ENCODE results near the gene GEMIN7. TPM values are rescaled to one million over a fixed set of nuclear protein-coding genes. Genes with fewer than 3 reads are reported as not detected.
"Not testable (repeated sequence)": the region's sequence is repeated elsewhere in the genome, so short reads cannot be mapped to it uniquely, and the experiment has no call there.

GEMIN7 gene
- total RNA-seq, 1 donor from 2014 or later, result 49.4 TPM

DNA sequence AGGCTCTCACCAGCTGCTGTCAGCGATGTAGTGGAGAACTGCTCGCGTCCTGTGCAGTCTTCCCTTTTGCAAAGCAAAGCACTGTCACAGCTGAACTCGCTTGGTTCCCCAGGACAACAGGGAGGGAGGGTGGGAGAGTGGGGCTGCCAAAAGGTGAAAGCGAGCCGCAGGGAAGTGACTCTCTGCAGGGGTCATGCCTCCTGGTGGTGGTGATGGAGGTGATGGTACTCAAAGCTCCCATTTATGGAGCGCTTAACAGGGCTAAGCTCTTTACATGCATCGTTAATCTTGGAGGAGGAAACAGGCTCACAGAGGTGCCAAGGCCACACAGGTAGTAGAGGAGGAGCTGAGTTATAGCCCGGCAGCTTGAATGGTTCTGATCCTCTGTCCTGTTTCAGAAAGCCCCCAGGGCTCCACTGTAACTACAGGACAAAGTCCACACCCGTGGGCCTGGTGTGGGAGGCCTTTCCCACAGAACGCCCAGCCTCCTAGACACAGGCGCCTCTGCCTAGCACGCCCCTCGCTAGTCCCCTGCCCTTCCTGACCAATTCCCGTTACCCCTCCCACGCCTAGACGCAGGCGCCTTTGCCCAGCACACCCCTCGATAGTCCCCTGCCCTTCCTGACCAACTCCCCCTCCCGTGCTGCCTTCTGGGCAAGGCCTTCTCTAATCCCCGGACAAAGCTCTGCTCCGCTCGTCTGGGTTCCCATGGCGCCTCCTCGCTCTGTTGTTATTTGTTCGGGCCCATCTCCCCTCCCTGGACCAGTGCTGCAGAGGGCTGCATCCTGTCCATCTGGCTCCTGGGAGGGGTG, 24.7 kb downstream of the GEMIN7 start:
- Mint-ChIP-seq H3K27me3 (ENCODE audit: low read depth) (no peaks in the 10 kb centered on the region), H3K36me3 (ENCODE audit: low read depth) (no peaks in the 10 kb centered on the region), H3K4me1 (ENCODE audit: low read depth) (peaks cover 19% of the 10 kb centered on the region), H3K9me3 (no peaks in the 10 kb centered on the region), H3K4me3 (ENCODE audit: low read depth) (no peak overlapping the region), H3K27ac (no peak overlapping the region)
- DNase-seq (ENCODE audit: low spot score), result no peak
- intact Hi-C loops (cut with micrococcal nuclease), result no loop called here

DNA sequence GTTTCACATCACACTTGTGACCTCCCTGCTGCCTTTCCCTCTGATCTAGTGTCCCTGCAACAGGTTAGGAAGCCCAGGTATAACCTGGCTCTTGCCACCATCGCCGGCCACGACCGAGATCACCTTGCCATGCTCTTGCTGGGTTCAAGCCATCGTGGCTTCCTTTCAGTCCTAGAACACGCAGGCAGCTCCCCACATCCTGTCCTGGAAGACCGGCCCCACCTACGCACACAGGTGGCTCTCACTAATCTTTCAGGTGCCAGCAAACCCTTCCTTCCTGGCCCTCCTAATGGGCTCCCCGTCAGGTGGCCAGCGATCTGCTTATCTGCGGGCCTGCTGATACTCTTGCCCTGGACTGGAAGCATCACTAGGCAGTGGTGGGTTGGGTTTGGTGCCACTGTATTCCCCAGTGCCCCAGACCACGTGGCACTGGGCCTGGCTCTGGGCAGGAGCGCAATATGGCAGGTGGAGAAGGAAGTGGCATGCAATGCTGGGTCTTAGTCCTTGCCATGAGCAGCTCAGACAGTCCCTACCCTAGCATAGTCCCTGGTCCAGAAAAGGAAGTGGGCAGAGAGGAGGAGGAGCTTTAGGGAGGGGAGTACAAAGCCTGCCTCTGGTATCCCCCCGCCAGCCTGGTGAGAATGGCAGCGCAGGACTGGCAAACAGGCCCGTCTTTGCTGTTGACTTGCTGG, 25.7 kb downstream of the GEMIN7 start:
- H3K27ac Mint-ChIP-seq, result peak overlapping the region; percentile 42
- intact Hi-C loops (cut with micrococcal nuclease), result no loop called here
- peaks cover 15% of the 10 kb centered on the region for H3K4me1 Mint-ChIP-seq (ENCODE audit: low read depth)
- no peaks in the 10 kb centered on the region for H3K27me3 Mint-ChIP-seq (ENCODE audit: low read depth)
- no peaks in the 10 kb centered on the region for H3K36me3 Mint-ChIP-seq (ENCODE audit: low read depth)
- no peaks in the 10 kb centered on the region for H3K9me3 Mint-ChIP-seq
- H3K4me3 Mint-ChIP-seq (ENCODE audit: low read depth), result no peak overlapping the region
- no peak for DNase-seq (ENCODE audit: low spot score)

DNA sequence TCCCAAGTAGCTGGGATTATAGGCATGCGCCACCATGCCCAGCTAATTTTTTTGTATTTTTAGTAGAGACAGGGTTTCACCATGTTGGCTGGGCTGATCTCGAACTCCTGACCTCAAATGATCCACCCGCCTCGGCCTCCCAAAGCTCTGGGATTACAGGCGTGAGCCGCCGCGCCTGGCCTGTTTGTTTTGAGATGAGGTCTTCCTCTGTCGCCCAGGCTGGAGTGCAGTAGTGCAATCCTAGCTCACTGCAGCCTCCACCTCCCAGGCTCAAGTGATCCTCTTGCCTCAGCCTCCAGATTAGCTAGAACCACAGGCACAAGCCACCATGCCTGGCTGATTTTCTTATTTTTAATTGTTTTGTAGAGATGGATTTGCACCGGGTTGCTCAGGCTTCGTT, 27.3 kb downstream of the GEMIN7 start:
- peaks cover 21% of the 10 kb centered on the region for H3K4me1 Mint-ChIP-seq (ENCODE audit: low read depth)
- H3K4me3 Mint-ChIP-seq (ENCODE audit: low read depth); DNase-seq (ENCODE audit: low spot score); H3K9me3 Mint-ChIP-seq; H3K27ac Mint-ChIP-seq; intact Hi-C loops (cut with micrococcal nuclease); H3K36me3 Mint-ChIP-seq (ENCODE audit: low read depth); H3K27me3 Mint-ChIP-seq (ENCODE audit: low read depth): not testable (repeated sequence)

DNA sequence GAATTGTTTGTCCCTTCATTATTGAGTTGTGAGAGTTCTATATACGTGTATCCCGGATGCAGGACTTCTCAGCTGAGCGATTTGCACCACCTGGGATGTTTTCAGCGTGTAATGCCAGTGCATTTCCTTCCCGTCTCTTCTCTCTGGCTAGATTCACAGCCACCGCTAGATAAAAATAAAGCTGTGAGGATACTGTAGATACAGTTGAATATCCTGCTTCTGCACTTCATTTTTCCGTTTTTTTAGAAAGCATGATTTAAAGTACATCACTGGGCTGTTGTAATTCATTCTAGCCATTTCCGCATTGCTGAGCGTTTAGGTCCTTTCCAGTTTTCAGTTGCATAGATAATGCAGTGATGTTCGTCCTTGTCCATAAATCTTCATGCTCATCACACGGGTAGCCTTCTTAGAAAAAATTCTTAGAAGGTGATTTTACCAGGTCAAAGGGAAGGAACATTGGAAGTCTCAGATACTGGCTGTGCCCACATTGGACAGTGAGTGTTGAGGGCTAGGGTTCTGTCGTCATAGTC, 28.6 kb downstream of the GEMIN7 start:
- intact Hi-C loops (cut with micrococcal nuclease), result no loop called here
- no peaks in the 10 kb centered on the region for H3K36me3 Mint-ChIP-seq (ENCODE audit: low read depth)
- H3K9me3 Mint-ChIP-seq, result no peaks in the 10 kb centered on the region
- no peak for DNase-seq (ENCODE audit: low spot score)
- H3K4me1 Mint-ChIP-seq (ENCODE audit: low read depth), result peaks cover 23% of the 10 kb centered on the region
- H3K4me3 Mint-ChIP-seq (ENCODE audit: low read depth), result no peak overlapping the region
- H3K27me3 Mint-ChIP-seq (ENCODE audit: low read depth), result no peaks in the 10 kb centered on the region
- H3K27ac Mint-ChIP-seq, result no peak overlapping the region

DNA sequence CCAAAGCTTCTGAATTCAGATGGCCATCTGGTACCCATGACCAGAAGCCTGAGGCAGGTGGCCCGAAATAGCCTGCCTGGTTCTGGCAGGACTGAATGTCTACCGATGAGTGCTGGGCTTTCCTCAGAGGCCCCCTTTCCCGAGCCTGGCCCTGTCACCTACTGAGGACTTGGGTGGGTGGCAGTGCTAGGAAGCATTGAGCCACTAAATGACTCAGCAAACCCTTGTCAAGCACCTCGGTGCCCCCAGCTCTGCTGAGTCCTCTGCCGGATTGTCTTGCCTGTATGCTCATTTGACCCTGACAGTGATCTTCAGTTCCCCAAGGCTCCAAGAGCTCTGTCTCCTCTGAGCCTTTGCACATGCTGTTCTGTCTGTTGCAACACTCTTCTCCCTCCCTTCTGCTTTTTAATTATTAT, 31.8 kb downstream of the GEMIN7 start:
- intact Hi-C loops (cut with micrococcal nuclease), result no loop called here
- H3K9me3 Mint-ChIP-seq, result no peaks in the 10 kb centered on the region
- H3K27me3 Mint-ChIP-seq (ENCODE audit: low read depth), result no peaks in the 10 kb centered on the region
- peaks cover 15% of the 10 kb centered on the region for H3K4me1 Mint-ChIP-seq (ENCODE audit: low read depth)
- H3K27ac Mint-ChIP-seq, result no peak overlapping the region
- no peak overlapping the region for H3K4me3 Mint-ChIP-seq (ENCODE audit: low read depth)
- no peaks in the 10 kb centered on the region for H3K36me3 Mint-ChIP-seq (ENCODE audit: low read depth)
- no peak for DNase-seq (ENCODE audit: low spot score)

DNA sequence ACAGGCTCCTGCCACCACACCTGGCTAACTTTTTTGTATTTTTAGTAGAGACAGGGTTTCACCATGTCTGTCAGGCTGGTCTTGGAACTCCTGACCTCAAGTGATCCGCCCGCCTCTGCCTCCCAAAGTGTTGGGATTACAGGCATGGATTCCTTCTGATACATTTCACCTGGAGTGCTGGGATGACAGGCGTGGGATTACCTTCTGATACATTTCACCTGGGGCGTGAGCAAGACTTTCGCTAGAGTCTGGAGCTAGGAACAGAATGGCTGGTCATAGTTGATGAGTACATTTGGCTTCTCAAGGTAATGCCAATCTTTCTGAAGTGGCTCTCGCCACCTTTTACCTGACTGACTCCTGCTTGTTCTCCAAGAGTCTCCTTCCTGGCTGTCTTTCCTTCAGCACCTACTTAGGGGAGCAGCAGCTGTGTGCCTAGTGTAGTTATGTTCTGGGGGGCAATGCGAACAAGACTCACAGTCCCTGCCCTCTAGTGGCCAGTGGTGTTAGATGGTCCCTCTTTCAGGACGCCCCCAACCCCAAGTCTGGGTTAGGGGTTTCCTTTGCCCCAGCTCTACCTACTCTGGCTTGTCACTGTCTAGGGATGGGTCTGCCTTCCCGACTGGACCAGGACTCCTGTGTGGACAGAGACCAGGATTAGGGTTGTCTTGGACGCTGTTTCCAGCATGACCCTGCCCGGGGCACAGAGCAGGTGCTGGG, 33.2 kb downstream of the GEMIN7 start:
- peaks cover 27% of the 10 kb centered on the region for H3K4me1 Mint-ChIP-seq (ENCODE audit: low read depth)
- intact Hi-C loops (cut with micrococcal nuclease), result no loop called here
- DNase-seq (ENCODE audit: low spot score), result no peak
- H3K27ac Mint-ChIP-seq, result no peak overlapping the region
- H3K27me3 Mint-ChIP-seq (ENCODE audit: low read depth), result no peaks in the 10 kb centered on the region
- no peaks in the 10 kb centered on the region for H3K36me3 Mint-ChIP-seq (ENCODE audit: low read depth)
- H3K9me3 Mint-ChIP-seq, result no peaks in the 10 kb centered on the region
- H3K4me3 Mint-ChIP-seq (ENCODE audit: low read depth), result no peak overlapping the region

DNA sequence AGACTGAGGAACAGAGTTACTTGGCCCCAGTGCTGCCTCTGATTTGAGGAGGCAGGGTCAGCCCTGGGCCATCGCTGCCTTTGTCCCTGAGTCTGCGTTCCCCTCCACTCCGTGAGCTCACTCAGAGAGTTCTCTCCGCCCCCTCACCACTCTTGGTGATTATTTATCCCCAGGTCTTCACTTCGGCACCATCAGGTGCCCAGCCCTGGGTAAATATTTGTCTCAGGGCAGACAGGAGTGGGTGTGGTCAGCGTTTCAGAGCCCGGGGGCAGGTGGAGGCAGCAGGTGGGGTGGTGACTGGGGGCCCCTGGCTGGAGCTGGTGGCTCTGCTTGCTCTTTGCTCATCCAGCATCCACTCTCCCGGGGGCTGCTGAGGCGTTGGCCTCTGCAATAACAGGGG, 34.6 kb downstream of the GEMIN7 start:
- H3K4me1 Mint-ChIP-seq (ENCODE audit: low read depth), result peaks cover 40% of the 10 kb centered on the region
- H3K4me3 Mint-ChIP-seq (ENCODE audit: low read depth), result no peak overlapping the region
- intact Hi-C loops (cut with micrococcal nuclease), result no loop called here
- no peak for DNase-seq (ENCODE audit: low spot score)
- H3K27ac Mint-ChIP-seq, result no peak overlapping the region
- no peaks in the 10 kb centered on the region for H3K36me3 Mint-ChIP-seq (ENCODE audit: low read depth)
- no peaks in the 10 kb centered on the region for H3K27me3 Mint-ChIP-seq (ENCODE audit: low read depth)
- H3K9me3 Mint-ChIP-seq, result no peaks in the 10 kb centered on the region

DNA sequence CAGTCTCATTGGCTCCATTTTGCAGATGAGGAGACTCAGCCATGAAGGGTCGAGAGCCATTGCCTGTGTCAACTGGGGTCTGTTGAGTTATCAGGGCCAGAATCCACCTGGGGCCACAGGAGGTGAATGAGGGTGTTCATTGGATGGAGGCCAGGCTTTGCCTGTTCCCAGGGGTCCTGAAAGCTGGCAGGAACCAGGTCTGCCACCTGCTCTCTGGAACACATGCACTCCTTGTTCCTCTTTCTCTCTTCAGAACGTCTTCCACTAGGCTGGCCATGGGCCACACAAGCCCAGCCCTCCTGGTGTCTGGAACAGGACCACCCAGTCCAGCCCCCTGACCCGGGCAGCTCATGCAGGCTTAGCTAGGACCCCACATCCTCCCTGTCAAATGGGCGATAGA, 35.1 kb downstream of the GEMIN7 start:
- no peaks in the 10 kb centered on the region for H3K9me3 Mint-ChIP-seq
- no peak overlapping the region for H3K27ac Mint-ChIP-seq
- intact Hi-C loops (cut with micrococcal nuclease), result no loop called here
- no peaks in the 10 kb centered on the region for H3K36me3 Mint-ChIP-seq (ENCODE audit: low read depth)
- no peak for DNase-seq (ENCODE audit: low spot score)
- no peak overlapping the region for H3K4me3 Mint-ChIP-seq (ENCODE audit: low read depth)
- peaks cover 44% of the 10 kb centered on the region for H3K4me1 Mint-ChIP-seq (ENCODE audit: low read depth)
- no peaks in the 10 kb centered on the region for H3K27me3 Mint-ChIP-seq (ENCODE audit: low read depth)

DNA sequence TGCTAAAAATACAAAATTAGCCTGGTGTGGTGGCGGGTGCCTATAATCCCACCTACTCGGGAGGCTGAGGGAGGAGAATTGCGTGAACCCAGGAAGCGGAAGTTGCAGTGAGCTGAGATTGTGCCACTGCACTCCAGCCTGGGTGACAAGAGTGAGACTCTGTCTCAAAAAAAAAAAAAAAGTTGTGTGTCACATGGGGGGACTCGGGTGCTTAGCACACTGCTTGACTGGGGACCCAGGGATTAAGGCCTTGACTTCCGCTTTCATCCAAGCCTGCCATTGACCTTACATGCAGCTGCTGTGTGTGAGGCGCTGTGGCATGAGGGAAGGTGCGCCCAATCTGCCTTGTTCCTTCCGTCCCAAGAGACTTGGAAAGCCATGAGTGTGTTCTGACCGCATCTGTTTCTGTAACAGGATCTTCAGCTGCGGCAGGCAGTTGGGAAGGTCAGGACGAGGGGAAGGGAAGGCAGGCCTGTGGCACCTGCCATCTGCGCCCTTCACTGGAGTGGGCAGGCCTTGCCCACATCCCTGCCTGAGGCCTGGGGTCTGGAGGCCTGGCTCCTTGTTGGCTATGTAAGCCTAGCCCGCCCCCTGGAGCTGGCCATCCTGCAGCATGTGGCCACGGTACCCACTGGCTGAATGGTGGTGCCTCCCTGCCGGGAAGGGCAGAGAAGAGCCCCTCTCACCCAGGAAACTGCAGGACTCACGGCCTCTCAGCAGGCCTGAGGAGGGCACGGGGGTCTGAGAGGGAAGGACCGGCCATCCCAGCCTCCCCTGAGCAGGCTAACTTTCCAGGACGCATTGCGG, 37.0 kb downstream of the GEMIN7 start:
- no peaks in the 10 kb centered on the region for H3K27me3 Mint-ChIP-seq (ENCODE audit: low read depth)
- H3K4me1 Mint-ChIP-seq (ENCODE audit: low read depth), result peaks cover 43% of the 10 kb centered on the region
- H3K9me3 Mint-ChIP-seq, result no peaks in the 10 kb centered on the region
- no peak overlapping the region for H3K4me3 Mint-ChIP-seq (ENCODE audit: low read depth)
- H3K27ac Mint-ChIP-seq, result peak overlapping the region; percentile 7
- intact Hi-C loops (cut with micrococcal nuclease), result loop anchor here (5.0 kb wide), 1 partner anchor 39 kb away; the partner anchor contains the start of genes GEMIN7 and ZNF296
- no peaks in the 10 kb centered on the region for H3K36me3 Mint-ChIP-seq (ENCODE audit: low read depth)
- DNase-seq (ENCODE audit: low spot score), result no peak

DNA sequence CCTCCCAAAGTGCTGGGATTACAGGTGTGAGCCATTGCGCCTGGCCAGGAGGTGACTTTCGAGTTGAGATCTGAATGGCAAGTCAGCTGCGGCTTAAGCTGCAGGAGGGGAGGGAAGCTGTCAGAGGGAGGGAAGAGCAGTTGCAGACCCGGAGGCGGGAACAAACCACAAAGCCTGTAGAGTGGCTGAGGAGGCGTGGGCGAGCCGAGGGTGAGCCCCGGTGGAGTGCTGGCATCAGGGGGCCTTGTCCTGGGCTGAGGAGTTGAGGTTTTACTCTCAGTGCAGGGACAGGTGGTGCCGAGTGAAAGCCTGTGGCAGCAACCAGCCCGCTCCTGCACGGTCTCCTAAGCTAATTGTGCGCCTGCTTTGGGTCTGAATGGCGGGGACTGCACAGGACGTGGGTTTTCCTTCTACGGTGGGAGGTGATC, 38.1 kb downstream of the GEMIN7 start:
- intact Hi-C loops (cut with micrococcal nuclease), result loop anchor here (5.0 kb wide), 1 partner anchor 40 kb away; the partner anchor contains the start of genes GEMIN7 and ZNF296
- peak overlapping the region; percentile 53 for H3K27ac Mint-ChIP-seq
- no peak overlapping the region for H3K4me3 Mint-ChIP-seq (ENCODE audit: low read depth)
- peak; percentile 42 for DNase-seq (ENCODE audit: low spot score)
- peaks cover 49% of the 10 kb centered on the region for H3K4me1 Mint-ChIP-seq (ENCODE audit: low read depth)
- H3K27me3 Mint-ChIP-seq (ENCODE audit: low read depth), result no peaks in the 10 kb centered on the region
- H3K9me3 Mint-ChIP-seq, result no peaks in the 10 kb centered on the region
- no peaks in the 10 kb centered on the region for H3K36me3 Mint-ChIP-seq (ENCODE audit: low read depth)

DNA sequence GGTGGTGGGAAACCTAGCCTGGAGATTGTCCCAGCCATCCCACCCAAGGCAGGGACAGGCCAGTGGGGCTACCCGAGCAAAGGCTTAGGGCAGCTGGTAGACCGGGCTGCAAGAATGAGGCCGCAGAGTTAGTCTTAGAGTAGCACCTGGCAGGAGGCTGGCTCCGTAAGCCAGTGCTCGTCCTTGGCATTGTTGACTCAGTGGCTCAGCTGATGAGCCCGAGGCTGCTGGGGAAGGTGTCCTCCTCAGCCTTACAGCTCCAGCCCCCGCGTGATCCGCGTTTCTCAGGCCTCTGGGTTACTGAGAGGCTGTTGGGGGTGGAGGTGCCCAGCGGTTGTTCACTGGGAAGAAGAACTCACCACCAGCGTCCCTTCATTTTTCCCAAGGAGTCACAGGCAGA, 38.6 kb downstream of the GEMIN7 start:
- Mint-ChIP-seq H3K27me3 (ENCODE audit: low read depth) (no peaks in the 10 kb centered on the region), H3K4me1 (ENCODE audit: low read depth) (peaks cover 49% of the 10 kb centered on the region), H3K9me3 (no peaks in the 10 kb centered on the region), H3K4me3 (ENCODE audit: low read depth) (no peak overlapping the region), H3K36me3 (ENCODE audit: low read depth) (no peaks in the 10 kb centered on the region), H3K27ac (peak overlapping the region; percentile 53)
- intact Hi-C loops (cut with micrococcal nuclease), result loop anchor here (5.0 kb wide), 1 partner anchor 40 kb away; the partner anchor contains the start of genes GEMIN7 and ZNF296
- DNase-seq (ENCODE audit: low spot score), result no peak

DNA sequence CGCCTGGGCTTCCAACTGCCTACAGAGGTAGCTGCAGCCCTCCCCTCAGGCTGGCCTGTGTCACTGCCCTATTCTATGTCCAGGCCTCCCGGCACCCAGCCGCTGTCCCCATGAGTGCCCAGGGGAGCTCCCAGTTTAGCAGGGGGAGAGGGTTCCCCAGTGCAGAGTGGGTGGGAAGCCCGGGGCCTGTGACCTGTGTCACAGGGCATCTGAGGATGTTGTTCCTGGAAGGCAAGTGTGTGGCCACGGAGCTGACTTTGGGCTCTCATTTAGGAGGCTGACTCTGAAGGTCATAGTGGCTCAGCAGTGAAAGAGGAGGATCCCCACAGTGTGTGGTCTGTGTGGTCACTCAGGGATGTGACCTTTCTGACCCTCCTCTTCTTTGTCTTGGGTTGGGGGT, 39.0 kb downstream of the GEMIN7 start:
- intact Hi-C loops (cut with micrococcal nuclease), result loop anchor here (5.0 kb wide), 1 partner anchor 41 kb away; the partner anchor contains the start of genes GEMIN7 and ZNF296
- peak overlapping the region; percentile 28 for H3K27ac Mint-ChIP-seq
- no peaks in the 10 kb centered on the region for H3K36me3 Mint-ChIP-seq (ENCODE audit: low read depth)
- DNase-seq (ENCODE audit: low spot score), result no peak
- H3K4me3 Mint-ChIP-seq (ENCODE audit: low read depth), result no peak overlapping the region
- no peaks in the 10 kb centered on the region for H3K27me3 Mint-ChIP-seq (ENCODE audit: low read depth)
- no peaks in the 10 kb centered on the region for H3K9me3 Mint-ChIP-seq
- H3K4me1 Mint-ChIP-seq (ENCODE audit: low read depth), result peaks cover 49% of the 10 kb centered on the region

Measured in activated T-helper 2 cell treated with anti-CD3 and anti-CD28 coated beads, Interferon-gamma antibody, Interleukin-2, Interleukin-4, amounts not matched to agents 10 μg/mL and 5 μg/mL and 100 μg/mL, durations not matched to agents 14 hours and 24 hours and 36 hours (primary cell).